ENCODE results near the gene STAG1.
"Not testable (repeated sequence)": the region's sequence is repeated elsewhere in the genome, so short reads cannot be mapped to it uniquely, and the experiment has no call there.

Gene STAG1

DNA sequence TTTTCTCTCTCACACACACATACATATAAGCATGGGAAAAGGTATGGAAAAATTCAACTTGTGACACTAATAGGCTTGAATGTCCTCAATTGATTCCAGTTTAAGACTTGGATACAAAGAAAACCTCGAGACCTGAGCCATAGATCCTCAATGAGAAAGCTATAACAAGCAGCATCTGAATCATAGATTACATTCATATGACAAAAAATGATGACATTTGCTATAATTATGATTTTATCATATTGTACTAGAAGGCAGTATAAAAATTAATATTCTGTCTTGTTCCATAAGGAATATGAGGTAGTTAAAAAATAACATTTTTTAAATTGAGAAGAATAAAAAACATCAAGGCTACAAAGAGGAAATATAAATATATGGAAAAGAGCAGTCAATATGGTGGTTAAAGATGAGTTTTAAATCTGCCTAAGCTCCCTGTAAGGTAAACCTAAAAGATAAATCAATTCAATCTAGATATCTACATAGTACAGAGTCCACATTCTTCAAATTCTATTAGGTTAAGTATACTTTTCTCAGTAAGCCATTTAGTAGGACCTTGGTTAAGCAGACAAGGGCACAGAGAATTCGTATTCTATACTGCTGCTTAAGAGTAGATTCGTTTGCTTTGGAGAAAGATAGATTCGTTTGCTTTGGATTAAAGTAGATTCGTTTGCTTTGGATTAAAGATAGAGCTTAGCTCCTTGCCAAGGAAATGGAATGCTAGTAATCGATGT is 175.7 kb downstream of the STAG1 start:
- DNase-seq, result no peak

DNA sequence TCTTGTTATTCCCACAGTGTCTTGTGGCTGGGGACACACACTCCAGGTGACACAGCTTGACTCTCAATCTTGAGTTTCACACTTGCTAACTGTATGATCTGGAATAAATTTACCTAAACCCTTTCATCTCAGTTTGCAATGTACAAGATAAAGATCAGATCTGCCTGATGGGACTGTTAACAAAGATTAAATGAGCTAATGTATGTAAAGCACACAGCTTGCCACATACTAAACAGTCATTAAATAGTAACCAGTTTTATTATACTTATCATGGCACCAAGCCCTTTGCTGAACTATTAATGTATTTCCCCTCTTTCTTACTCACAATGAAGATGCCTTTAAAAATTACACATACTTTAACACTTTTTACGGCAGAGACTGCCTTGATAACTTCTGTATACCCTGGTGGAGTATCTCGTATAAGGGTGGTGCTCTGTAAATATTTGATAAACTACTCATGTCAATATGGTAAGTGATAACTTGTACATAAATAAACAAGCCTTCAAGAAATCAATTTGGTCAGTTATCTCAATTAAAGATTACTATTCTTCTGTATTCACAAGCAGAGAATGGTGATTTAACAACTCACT is 184.5 kb downstream of the STAG1 start:
- DNase-seq, result no peak

DNA sequence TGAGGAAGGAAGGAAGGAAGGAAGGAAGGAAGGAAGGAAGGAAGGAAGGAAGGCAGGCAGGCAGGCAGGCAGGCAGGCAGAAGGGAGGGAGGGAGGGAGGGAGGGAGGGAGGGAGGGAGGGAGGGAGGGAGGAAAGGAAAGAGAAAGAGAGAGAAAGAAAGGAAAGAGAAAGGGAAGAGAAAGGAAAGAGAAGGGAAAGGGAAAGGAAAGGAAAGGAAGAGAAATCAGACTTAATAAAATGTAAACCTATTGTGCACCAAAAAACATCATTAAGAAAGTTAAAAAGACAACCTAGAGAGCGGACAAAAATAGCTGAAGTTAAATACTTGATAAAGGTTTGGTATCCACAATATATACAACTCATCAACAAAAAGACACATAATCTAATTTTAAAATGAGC is 187.2 kb downstream of the STAG1 start:
- DNase-seq, result not testable (repeated sequence)

DNA sequence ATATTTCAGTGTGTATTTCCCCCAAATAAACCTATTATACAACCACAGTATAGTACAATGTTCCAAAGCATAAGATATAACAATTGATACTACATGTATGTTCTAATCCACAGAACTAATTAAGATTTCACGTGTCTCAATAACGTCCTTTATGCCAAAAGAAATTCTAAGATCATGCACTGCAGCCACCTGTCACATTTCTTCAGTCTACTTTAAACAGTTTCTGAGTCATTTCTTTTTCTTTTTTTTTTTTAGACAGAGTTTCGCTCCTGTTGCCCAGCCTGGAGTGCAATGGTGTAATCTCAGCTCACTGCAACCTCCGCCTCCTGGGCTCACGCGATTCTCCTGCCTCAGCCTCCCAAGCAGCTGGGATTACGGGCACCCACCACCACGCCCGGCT is 190.2 kb downstream of the STAG1 start:
- DNase-seq, result no peak

DNA sequence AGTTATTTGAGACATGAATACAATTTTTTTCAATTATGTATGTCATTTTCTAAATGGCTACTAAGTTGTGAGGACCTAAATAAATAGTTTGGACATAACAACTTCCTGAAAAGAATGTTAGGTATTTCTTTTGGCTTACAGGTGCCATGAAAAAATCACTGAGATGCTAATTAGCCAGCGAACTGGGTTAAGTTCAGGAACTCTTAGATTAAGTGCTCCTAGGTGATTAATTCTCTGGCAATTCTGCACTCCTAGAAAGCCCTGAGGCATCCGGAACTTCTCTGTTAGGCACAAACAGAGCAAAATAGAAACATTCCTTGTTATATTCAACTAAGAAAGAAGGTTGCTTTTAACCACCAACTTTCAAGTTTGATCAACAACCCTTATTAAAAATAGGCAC is 192.3 kb downstream of the STAG1 start:
- DNase-seq, result no peak

DNA sequence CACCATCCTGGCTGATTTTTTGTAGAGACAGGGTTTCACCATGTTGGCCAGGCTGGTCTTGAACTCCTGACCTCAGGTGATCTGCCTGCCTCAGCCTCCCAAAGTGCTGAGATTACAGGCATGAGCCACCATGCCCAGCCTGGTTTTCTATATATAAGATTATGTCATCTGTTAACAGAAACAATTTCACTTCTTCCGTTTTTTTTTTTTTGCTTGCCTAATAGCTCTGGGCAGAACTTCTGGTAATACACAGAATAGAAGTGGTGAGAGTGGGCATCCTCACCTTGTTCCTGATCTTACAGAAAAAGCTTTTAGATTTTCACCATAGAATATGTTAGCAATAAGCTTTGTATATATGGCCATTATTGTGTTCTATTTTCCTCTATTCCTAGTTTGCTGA is 202.7 kb downstream of the STAG1 start:
- DNase-seq, result not testable (repeated sequence)

DNA sequence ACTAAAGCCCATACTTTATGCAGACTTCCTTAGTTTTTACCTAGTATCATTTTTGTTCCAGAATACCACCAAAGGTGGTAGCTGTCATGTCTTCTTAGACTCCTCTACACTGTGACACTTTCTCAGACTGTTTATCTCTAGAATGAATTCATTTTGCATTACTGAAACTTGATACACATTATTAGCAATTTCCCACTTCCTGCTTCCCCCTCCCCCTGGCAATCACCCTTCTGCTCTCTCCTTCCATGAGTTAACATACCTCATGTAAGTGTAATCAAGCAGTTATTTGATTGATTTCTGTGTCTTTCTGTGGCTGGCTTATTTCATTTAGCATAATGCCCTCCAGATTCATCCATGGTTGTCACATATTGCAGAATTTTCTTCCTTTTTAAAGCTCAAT is 204.9 kb downstream of the STAG1 start:
- no peak for DNase-seq

DNA sequence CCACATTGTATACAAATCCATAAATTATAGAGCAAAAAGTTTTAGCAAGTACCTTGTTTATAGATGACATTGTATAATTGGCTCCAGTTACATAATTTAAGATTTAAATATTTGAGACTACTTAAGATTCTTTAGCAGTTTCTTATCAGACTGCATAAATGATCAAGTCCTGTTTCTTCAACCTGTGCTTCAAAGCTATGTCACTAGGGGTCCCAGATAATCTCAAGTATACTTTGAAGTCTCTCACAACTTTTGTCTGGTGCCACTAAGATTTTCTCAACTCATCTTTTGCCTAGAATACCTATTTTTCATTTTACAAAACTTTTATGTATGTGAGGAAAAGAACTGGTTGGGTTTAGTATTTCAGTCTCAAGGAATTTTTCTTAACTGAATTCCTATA is 205.5 kb downstream of the STAG1 start:
- DNase-seq, result peak; percentile 19

DNA sequence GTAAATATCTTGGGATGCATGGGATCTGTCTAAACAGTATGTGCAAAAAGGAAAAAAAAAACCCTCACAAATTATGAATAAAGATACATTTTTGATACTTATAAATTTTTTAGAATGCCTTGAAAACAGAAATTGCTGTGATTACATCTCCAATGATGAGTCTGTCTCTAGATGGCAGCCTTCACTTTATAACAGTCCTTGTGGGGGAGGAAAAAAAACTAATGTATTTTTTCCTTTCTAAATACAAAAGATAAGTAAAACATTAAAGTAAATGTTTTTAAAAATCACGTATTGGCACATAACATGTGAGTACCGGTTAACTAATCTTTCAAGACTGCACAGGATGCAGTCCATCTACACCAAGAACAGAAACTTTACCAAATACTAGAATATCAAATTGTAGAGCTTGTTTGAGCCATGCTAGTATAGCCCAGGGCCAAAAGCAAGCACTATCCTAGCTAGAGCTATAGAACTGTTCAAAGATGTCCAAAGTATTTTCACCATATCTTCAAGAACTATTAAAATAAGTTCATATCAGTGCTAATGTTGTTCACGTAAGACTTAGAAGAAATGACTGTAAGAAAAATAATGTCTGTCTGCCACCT is 206.4 kb downstream of the STAG1 start:
- DNase-seq, result peak; percentile 11

DNA sequence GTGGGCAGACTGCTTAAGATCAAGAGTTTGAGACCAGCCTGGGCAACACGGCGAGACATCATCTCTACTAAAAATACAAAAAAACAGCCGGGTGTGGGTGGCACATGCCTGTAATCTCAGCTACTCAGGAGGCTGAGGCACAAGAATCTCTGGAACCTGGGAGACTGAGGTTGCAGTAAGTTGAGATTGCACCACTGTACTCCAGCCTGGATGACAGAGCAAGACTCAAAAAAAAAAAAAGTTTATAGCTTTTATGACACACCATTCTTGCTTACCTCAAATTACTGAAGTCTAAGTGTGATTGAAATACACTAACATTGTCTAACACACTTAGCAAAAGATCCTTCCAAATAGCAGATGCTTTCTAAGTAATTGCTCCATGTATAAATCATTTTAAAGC is 207.6 kb downstream of the STAG1 start:
- no peak for DNase-seq

DNA sequence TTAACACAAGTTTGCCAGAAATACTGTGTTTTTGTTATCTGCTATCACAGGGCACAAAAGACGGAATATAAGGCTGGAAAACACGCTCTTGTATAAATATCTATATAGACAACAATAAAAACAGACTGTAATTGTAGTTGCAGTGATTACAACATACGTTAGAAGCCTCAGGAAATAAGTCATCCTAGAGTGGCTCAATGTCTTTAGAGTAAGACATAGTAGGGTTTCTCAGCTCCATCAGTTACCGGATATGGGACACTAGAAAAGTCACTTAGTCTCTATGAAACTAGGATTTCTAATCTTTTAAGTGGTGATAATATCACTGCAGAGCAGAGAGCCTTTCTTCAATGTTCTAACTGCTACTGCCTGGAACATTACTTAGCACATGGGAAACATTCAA is 208.8 kb downstream of the STAG1 start:
- no peak for DNase-seq

DNA sequence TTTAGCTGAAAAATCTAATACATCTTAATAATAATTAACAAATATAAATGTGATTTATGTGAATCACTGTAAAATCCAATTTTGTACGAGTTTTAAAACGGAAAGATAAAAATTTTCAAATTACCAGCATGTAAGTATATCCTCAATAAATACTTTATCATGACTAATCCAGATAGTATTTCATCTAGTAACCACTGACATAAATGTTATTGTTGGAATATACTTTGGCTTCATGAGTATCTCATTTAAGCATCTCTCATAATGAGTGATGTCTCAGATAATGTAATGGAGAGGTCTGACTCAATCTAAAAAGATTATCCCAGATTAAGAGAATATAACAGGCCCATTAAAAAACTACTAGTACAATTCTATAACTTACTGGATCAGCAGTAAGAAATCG is 216.3 kb downstream of the STAG1 start:
- DNase-seq, result no peak

DNA sequence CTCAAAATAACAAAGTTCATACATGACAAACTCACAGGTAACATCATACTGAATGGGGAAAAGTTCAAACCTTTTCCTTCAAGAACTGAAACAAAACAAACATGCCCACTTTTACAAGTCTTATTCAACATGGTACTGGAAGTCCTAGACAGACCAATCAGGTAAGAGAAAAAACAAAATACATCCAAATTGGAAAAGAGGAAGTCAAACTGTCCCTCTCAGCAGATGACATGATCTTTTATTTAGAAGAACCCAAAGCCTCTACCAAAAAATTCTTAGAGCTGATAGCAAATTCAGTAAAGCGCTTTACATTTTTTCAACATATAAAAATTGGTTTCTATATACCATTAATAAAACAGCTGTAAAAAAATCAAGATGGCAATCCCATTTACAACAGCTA is 219.4 kb downstream of the STAG1 start:
- no peak for DNase-seq

DNA sequence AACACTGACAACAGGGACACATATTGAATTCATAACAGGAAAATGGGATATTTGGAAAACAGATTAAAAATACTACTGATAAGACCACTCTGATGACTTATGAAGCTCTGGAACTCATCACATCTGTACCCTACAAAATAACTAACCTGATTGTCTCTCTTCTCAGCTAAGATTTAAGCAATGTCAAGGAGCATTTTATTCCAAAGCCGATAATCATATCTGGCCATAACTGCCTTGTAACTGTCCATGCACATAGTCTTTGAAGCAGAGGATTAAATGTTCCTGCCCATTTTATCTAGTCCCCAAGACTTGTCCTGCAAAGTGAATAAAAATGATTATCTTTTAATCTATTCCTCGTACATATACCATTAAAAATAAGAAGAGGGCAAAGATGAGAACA is 234.1 kb downstream of the STAG1 start:
- DNase-seq, result no peak

DNA sequence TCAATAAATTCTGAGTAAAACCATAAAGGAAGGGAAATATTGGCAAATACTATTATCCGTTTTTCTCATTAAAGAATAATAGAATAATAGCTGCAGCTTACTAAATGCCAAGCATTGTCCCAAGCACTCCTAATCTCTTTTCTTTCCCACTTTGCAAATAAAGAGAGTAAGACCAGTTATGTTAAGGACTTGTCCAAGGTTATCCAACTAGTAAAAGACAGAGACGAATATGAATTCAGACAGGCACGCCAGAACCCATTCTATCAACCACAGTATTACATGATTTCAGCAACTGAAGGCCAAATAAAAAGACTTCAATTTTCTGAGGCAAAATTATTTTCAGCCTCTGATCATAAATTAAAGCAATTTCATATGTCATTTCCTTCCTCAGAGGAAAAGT is 235.5 kb downstream of the STAG1 start:
- no peak for DNase-seq

DNA sequence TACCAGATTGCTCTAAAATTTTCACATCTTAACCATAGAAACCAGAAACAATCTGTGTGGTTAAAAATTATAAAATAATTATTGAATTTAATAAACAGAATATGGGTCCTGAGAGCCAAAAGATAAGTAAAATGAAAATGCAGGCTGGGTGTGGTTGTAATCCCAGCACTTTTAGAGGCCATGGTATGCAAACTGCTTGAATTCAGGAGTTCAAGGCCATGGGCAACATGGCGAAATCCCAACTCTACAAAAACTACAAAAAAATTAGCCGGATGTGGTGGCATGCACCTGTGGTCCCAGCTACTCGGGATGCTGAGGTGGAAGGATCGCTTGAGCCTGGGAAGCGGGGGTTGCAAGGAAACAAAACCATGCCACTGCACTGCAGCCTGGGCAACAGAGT is 236.1 kb downstream of the STAG1 start:
- DNase-seq, result no peak

DNA sequence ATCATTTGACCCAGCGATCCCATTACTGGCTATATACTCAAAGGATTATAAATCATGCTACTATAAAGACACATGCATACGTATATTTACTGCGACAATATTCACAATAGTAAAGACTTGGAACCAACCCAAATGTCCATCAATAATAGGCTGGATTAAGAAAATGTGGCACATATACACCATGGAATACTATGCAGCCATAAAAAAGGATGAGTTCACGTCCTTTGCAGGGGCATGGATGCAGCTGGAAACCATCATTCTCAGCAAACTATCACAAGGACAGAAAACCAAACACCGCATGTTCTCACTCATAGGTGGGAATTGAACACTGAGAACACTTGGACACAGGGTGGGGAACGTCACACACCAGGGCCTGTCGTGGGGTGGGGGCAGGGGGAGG is 237.6 kb downstream of the STAG1 start:
- not testable (repeated sequence) for DNase-seq

DNA sequence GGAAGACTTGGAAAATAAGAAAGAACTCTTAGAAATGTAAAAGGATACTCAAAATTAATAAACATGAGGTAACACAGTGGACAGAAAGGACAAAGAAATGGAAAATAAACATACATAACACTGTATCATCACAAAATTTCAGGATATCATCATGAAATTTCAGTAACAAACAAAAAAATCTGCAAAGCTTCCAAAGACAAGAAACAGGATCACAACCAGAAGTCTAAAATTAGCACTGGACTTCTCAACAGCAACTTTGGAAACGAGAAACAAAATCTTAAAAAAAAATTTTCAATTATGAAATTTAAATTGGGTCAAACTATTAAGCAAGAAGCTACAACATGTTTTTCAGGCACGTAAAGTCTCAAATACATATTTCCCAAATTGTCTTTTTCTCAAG is 238.8 kb downstream of the STAG1 start:
- no peak for DNase-seq

DNA sequence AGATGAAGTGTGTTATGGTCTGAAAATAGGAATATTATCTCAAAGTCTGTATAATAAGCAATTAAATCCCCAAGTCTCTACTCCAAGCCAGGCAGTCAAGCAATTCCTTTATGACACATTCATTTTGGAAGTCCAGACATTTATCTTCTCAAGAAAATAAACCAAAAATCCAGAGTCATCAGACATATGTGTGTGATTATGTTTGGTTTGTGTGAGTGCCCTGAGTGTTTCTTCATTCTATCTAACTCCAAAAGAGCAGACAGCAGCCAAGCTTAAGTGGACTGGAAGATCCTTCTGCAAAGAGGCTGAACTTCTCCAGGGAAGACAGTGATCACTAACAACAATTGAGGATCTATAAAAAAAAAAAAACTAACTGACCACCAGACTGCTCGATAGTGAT is 239.8 kb downstream of the STAG1 start:
- DNase-seq, result no peak

DNA sequence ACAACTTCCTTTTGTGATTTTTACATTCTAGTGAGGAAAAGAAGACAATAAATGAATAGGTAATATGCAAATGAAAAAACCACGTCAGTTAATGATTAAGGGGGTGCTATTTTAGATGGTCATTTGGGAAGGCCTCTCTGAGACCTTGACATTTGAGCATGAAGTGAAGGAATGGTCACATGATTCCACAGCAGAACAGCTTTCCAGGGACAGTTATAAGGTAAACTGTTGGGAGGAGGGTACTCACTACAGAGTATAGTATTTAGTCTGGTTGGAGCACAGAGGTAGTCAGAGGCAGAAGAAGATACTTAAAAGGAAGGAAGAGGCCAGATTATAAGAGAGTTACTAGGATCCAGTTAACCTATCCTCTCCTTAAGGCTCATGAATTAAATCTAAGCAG is 246.5 kb downstream of the STAG1 start:
- DNase-seq, result no peak

DNA sequence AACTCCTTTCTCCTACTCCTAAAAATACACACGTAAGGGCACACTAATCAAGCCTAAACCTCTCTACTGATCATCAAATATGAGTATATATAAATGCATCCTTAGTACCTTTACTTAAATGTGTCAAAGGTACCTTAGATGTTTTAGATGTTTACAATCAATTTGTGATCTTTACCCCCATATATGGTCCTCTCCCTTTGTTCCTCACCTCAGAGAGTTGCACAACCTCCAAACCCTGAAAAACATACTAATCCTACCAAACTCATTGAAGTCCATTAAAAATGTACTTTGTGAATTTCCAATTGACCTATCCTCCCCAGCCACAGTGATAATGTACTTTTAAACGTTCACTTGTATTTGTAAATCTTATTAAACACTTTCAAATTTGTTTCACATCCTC is 249.1 kb downstream of the STAG1 start:
- no peak for DNase-seq

DNA sequence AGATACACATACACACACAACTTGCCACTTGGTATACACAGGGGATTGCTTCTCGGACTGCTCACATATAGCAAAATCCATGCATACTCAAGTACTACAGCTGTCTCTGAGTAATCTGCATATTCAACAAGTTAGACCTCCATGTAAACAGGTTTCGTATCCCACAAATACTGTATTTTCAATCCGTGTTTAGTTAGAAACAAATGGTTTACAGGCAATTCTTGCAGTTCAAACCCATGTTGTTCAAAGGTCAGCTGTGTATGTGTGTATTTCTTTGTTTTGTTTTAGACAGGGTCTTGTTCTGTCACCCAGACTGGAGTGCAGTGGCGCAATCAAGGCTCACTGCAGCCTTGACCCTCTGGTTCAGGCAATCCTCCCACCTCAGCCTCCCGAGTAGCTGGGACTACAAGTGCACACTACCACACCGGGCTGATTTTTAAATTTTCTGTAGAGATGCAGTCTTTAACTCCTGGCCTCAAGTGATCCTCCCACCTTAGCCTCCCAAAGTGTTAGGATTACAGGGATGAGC is 253.2 kb downstream of the STAG1 start:
- no peak for DNase-seq

DNA sequence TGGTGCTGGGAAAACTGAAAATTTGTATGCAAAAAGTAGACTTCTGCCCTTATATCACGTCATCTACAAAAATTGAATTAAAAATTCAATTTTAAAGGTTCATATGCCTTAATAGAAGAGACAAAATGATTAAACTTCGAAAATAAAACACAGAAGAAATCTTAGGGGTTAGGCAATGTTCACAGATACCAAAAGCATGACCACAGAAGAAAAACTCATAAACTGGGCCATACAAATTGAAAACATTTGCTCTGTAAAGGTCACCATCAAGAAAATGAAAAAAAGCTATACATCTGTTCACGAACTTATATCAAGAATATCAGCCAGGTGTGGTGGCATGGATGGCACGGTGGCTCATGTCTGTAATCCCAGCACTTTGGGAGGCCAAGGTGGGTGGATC is 257.0 kb downstream of the STAG1 start:
- DNase-seq, result no peak

DNA sequence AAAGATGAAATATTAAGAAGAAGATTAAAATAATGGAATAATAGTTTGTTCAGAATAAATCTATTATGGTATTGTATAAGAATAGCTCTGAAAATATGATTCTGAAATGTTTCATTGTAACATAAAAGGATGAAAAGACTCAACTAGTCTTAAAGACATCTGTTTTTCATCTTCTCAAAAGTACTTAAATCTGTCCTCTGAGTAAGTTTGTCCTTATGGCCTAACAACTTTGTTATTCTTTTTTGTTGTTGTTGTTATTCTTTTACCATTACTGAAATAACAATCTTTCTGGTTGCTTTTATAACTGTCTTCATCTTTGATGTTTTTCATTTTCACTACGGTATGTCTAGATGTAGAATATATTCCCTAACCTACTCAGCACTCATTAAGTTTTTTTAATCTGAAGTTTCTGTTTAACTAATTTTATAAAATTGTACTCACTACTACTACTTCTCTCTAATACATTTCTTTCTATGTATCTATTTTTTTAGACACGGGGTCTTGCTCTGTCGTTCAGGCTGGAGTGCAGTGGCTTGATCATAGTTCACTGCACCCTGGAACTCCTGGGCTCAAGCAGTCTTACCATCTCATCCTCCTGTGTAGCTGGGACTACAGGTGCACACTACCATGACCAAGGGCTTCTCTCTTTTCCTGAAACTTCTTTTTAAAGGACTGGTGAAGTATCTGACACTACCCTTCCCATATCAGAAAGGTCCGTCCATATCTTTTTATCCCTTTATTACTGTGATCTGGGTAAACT is 261.4 kb downstream of the STAG1 start:
- no peak for DNase-seq
